Measurements from ENCODE around the gene TLR10.
A peak's percentile ranks its signal among the peaks of the same experiment; 100 is the strongest.
"Not testable (repeated sequence)": the region's sequence is repeated elsewhere in the genome, so short reads cannot be mapped to it uniquely, and the experiment has no call there.

Gene TLR10

DNA sequence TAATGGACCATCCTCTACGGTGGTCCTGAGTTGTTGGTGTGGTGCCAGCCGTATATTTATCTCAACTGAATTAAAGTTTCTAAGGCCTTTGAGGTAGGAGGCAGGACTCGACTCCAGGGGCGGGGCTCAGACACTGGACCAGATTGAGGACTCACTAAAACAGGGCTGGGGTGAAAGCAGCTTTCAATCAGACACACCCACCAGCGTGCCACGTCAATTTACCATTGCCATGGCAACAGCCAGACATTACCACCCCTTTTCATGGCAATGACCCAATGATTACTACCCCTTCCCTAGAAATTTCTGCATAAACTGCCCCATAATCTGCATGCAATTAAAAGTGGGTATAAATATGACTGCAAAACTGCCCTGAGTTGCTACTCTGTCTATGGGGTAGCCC is 28.5 kb upstream of the TLR10 start:
- H3K23ac ChIP-seq (ENCODE audit: low read depth, low read length, poor library complexity) = no peak overlapping the region
- H2AFZ ChIP-seq (ENCODE audit: low read length) = no peak overlapping the region
- H3K4ac ChIP-seq (ENCODE audit: low read length) = no peak overlapping the region
- H4K91ac ChIP-seq (ENCODE audit: low read depth, low read length, poor library complexity) = no peak overlapping the region
- H3K9me3 ChIP-seq (replicated peaks in 1 of 2; ENCODE audit: control insufficient read depth in 2 of 2, insufficient read depth in 1 of 2, low read depth in 1 of 2, low read length in 2 of 2) = peaks cover 0 to 2% of the 10 kb centered on the region in 2 donors
- H3K79me1 ChIP-seq (ENCODE audit: low read depth, low read length) = no peaks in the 10 kb centered on the region
- no peak for DNase-seq (ENCODE audit: low spot score)
- no CpG with 5 or more reads among the region's 6 CpGs for WGBS, 2 donors (ENCODE audit: extremely low coverage in 2 of 2, insufficient read length in 2 of 2, insufficient replicate concordance in 1 of 2)
- H3K9ac ChIP-seq (ENCODE audit: low read depth, low read length, poor library complexity) = no peak overlapping the region
- no peak overlapping the region for H2AK5ac ChIP-seq (ENCODE audit: low read depth, low read length)
- no peak overlapping the region for H3K14ac ChIP-seq (ENCODE audit: low read length)
- H3K27ac ChIP-seq (replicated peaks; ENCODE audit: low read length) = no peak overlapping the region
- no peak overlapping the region for H2BK120ac ChIP-seq (ENCODE audit: low read depth, low read length)
- no peak overlapping the region for H2BK5ac ChIP-seq (ENCODE audit: low read length)
- no peak overlapping the region for H3K18ac ChIP-seq (ENCODE audit: low read length)
- H2BK15ac ChIP-seq (ENCODE audit: low read length) = no peak overlapping the region
- H3K27me3 ChIP-seq (ENCODE audit: control insufficient read depth in 3 of 3, insufficient read depth in 3 of 3, low read depth in 1 of 3, low read length in 3 of 3) = no peaks in the 10 kb centered on the region
- no peaks in the 10 kb centered on the region for H3K4me1 ChIP-seq (ENCODE audit: control insufficient read depth in 2 of 2, insufficient read depth in 1 of 2, low read depth in 1 of 2, low read length in 2 of 2)
- H3K36me3 ChIP-seq (replicated peaks in 1 of 2; ENCODE audit: control insufficient read depth in 2 of 2, insufficient read depth in 2 of 2, low read length in 2 of 2) = no peaks in the 10 kb centered on the region
- H3K4me2 ChIP-seq (ENCODE audit: insufficient read depth, low read length, poor library complexity, severe bottlenecking) = no peak overlapping the region
- no peak overlapping the region for H3K4me3 ChIP-seq (ENCODE audit: low read length in 2 of 2)
- no peak overlapping the region for H4K8ac ChIP-seq (ENCODE audit: low read depth, low read length)
- no peak overlapping the region for H2BK12ac ChIP-seq (ENCODE audit: low read length)

GRCh38 chr4:38807462-38807861 is 24.7 kb upstream of the TLR10 start:
- H3K4me2 ChIP-seq (ENCODE audit: insufficient read depth, low read length, poor library complexity, severe bottlenecking); H3K79me1 ChIP-seq (ENCODE audit: low read depth, low read length); H3K18ac ChIP-seq (ENCODE audit: low read length); H2BK5ac ChIP-seq (ENCODE audit: low read length); DNase-seq (ENCODE audit: low spot score); H3K9ac ChIP-seq (ENCODE audit: low read depth, low read length, poor library complexity); H3K27me3 ChIP-seq (ENCODE audit: control insufficient read depth in 3 of 3, insufficient read depth in 3 of 3, low read depth in 1 of 3, low read length in 3 of 3); H3K4me1 ChIP-seq (ENCODE audit: control insufficient read depth in 2 of 2, insufficient read depth in 1 of 2, low read depth in 1 of 2, low read length in 2 of 2); H4K91ac ChIP-seq (ENCODE audit: low read depth, low read length, poor library complexity); H3K23ac ChIP-seq (ENCODE audit: low read depth, low read length, poor library complexity); H2BK15ac ChIP-seq (ENCODE audit: low read length); H2AK5ac ChIP-seq (ENCODE audit: low read depth, low read length); H4K8ac ChIP-seq (ENCODE audit: low read depth, low read length); H3K4me3 ChIP-seq (ENCODE audit: low read length in 2 of 2); H2BK120ac ChIP-seq (ENCODE audit: low read depth, low read length); H3K9me3 ChIP-seq (replicated peaks in 1 of 2; ENCODE audit: control insufficient read depth in 2 of 2, insufficient read depth in 1 of 2, low read depth in 1 of 2, low read length in 2 of 2); H2AFZ ChIP-seq (ENCODE audit: low read length); H2BK12ac ChIP-seq (ENCODE audit: low read length); H3K27ac ChIP-seq (replicated peaks; ENCODE audit: low read length); H3K36me3 ChIP-seq (replicated peaks in 1 of 2; ENCODE audit: control insufficient read depth in 2 of 2, insufficient read depth in 2 of 2, low read length in 2 of 2); H3K14ac ChIP-seq (ENCODE audit: low read length); H3K4ac ChIP-seq (ENCODE audit: low read length): not testable (repeated sequence)
- WGBS, 2 donors (ENCODE audit: extremely low coverage in 2 of 2, insufficient read length in 2 of 2, insufficient replicate concordance in 1 of 2) = no CpG with 5 or more reads among the region's 29 CpGs

DNA sequence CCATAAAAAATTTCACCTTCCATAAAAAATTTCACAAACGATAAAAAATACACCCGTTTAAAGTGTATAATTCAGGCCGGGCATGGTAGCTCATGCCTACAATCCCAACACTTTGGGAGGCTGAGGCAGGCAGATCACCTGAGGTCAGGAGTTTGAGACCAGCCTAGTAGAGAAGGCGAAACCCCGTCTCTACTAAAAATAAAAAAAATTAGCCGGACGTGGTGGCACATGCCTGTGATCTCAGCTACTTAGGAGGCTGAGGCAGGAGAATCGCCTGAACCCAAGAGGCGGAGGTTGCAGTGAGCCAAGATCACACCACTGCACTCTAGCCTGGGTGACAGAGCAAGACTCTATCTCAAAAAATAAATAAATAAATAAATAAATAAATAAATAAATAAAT is 23.5 kb upstream of the TLR10 start:
- not testable (repeated sequence) for H3K27ac ChIP-seq (replicated peaks; ENCODE audit: low read length); H2AK5ac ChIP-seq (ENCODE audit: low read depth, low read length); H3K4me2 ChIP-seq (ENCODE audit: insufficient read depth, low read length, poor library complexity, severe bottlenecking); H3K79me1 ChIP-seq (ENCODE audit: low read depth, low read length); H3K23ac ChIP-seq (ENCODE audit: low read depth, low read length, poor library complexity); H3K14ac ChIP-seq (ENCODE audit: low read length); H3K4me3 ChIP-seq (ENCODE audit: low read length in 2 of 2); H3K4ac ChIP-seq (ENCODE audit: low read length); H3K36me3 ChIP-seq (replicated peaks in 1 of 2; ENCODE audit: control insufficient read depth in 2 of 2, insufficient read depth in 2 of 2, low read length in 2 of 2); H3K27me3 ChIP-seq (ENCODE audit: control insufficient read depth in 3 of 3, insufficient read depth in 3 of 3, low read depth in 1 of 3, low read length in 3 of 3); H4K91ac ChIP-seq (ENCODE audit: low read depth, low read length, poor library complexity); H2BK120ac ChIP-seq (ENCODE audit: low read depth, low read length); H2BK12ac ChIP-seq (ENCODE audit: low read length); H3K9ac ChIP-seq (ENCODE audit: low read depth, low read length, poor library complexity); H3K4me1 ChIP-seq (ENCODE audit: control insufficient read depth in 2 of 2, insufficient read depth in 1 of 2, low read depth in 1 of 2, low read length in 2 of 2); H3K9me3 ChIP-seq (replicated peaks in 1 of 2; ENCODE audit: control insufficient read depth in 2 of 2, insufficient read depth in 1 of 2, low read depth in 1 of 2, low read length in 2 of 2); H2BK5ac ChIP-seq (ENCODE audit: low read length); H2AFZ ChIP-seq (ENCODE audit: low read length); DNase-seq (ENCODE audit: low spot score); H4K8ac ChIP-seq (ENCODE audit: low read depth, low read length); H3K18ac ChIP-seq (ENCODE audit: low read length); H2BK15ac ChIP-seq (ENCODE audit: low read length)
- no CpG with 5 or more reads among the region's 9 CpGs for WGBS, 2 donors (ENCODE audit: extremely low coverage in 2 of 2, insufficient read length in 2 of 2, insufficient replicate concordance in 1 of 2)

DNA sequence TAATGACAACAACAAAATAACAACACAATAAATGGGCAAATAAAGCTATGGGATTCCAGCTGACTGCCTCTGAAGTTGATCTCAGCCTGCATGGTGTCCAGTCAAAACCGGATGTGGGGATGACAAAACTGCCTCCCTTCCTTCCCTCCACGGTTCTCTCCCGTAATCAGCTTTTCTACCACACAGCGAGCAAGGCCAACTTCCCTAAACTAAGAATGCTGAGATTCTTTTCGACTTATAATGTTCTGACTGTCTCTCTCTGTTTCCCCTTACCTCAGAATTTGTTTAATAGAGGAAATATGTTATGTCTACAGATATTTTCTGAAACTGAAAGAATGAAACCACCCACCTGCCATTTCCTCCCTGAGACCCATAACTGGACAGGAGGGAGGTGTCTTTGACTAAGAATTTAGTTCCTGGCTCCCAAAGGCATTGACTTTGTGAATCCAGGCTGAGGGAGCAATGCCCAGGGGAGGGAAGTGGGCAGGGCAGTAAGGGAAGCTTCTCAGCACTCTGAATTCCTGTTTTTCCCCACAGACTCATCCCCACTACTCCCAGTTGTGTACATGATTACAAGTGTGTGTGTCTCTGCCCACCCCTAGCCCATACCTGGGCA is 22.8 kb upstream of the TLR10 start:
- H2AK5ac ChIP-seq (ENCODE audit: low read depth, low read length) = no peak overlapping the region
- peaks cover 7 to 8% of the 10 kb centered on the region in 2 donors for H3K9me3 ChIP-seq (replicated peaks in 1 of 2; ENCODE audit: control insufficient read depth in 2 of 2, insufficient read depth in 1 of 2, low read depth in 1 of 2, low read length in 2 of 2)
- H2AFZ ChIP-seq (ENCODE audit: low read length) = peak overlapping the region; percentile 51
- H4K91ac ChIP-seq (ENCODE audit: low read depth, low read length, poor library complexity) = no peak overlapping the region
- no peak overlapping the region for H3K4me3 ChIP-seq (ENCODE audit: low read length in 2 of 2)
- H3K14ac ChIP-seq (ENCODE audit: low read length) = no peak overlapping the region
- peaks cover 0 to 2% (median 0%) of the 10 kb centered on the region in 3 experiments for H3K27me3 ChIP-seq (ENCODE audit: control insufficient read depth in 3 of 3, insufficient read depth in 3 of 3, low read depth in 1 of 3, low read length in 3 of 3)
- no peak overlapping the region for H3K4me2 ChIP-seq (ENCODE audit: insufficient read depth, low read length, poor library complexity, severe bottlenecking)
- H3K79me1 ChIP-seq (ENCODE audit: low read depth, low read length) = no peaks in the 10 kb centered on the region
- no peak overlapping the region for H4K8ac ChIP-seq (ENCODE audit: low read depth, low read length)
- H2BK120ac ChIP-seq (ENCODE audit: low read depth, low read length) = no peak overlapping the region
- H2BK12ac ChIP-seq (ENCODE audit: low read length) = no peak overlapping the region
- no peak overlapping the region for H2BK5ac ChIP-seq (ENCODE audit: low read length)
- H3K4ac ChIP-seq (ENCODE audit: low read length) = no peak overlapping the region
- H3K27ac ChIP-seq (replicated peaks; ENCODE audit: low read length) = no peak overlapping the region
- no peaks in the 10 kb centered on the region for H3K4me1 ChIP-seq (ENCODE audit: control insufficient read depth in 2 of 2, insufficient read depth in 1 of 2, low read depth in 1 of 2, low read length in 2 of 2)
- no peak for DNase-seq (ENCODE audit: low spot score)
- no CpG with 5 or more reads among the region's 5 CpGs for WGBS, 2 donors (ENCODE audit: extremely low coverage in 2 of 2, insufficient read length in 2 of 2, insufficient replicate concordance in 1 of 2)
- H3K23ac ChIP-seq (ENCODE audit: low read depth, low read length, poor library complexity) = no peak overlapping the region
- H3K9ac ChIP-seq (ENCODE audit: low read depth, low read length, poor library complexity) = no peak overlapping the region
- no peak overlapping the region for H2BK15ac ChIP-seq (ENCODE audit: low read length)
- no peaks in the 10 kb centered on the region for H3K36me3 ChIP-seq (replicated peaks in 1 of 2; ENCODE audit: control insufficient read depth in 2 of 2, insufficient read depth in 2 of 2, low read length in 2 of 2)
- no peak overlapping the region for H3K18ac ChIP-seq (ENCODE audit: low read length)

Measured in neuronal stem cell (in vitro differentiated cells).